Esophagus muscularis mucosa (tissue), 4 donors: ENCODE measurements around the gene TMEM108.

ENCODE experiments used
- EP300 ChIP-seq: sonication (generic); formaldehyde crosslinking; IDR thresholded peaks from one replicate; pipeline ENCODE4 v1.6.1; 2017; ENCODE audit warnings: antibody characterized with exemption
- POLR2A ChIP-seq: fragments of 450-650 bp; IDR thresholded peaks from one replicate; pipeline ENCODE4 v1.6.1; 2017; ENCODE audit warnings: antibody characterized with exemption, moderate library complexity, mild to moderate bottlenecking, low read depth
- POLR2AphosphoS5 ChIP-seq, 2 donors: sonication (generic); formaldehyde crosslinking; IDR thresholded peaks; one replicate each; pipeline ENCODE4 v1.6.1; 2017; ENCODE audit warnings: antibody characterized with exemption in 2 of 2
- TF ChIP-seq, protein P1 (sequence below), 3 experiments: fragments of 200-600 bp in 2 of 3; fragments of 450-650 bp in 1 of 3; sonication (generic) in 2 of 3; IDR thresholded peaks; one replicate each; pipeline ENCODE4 v1.5.1; 2017 to 2019; ENCODE audit warnings: antibody characterized with exemption in 3 of 3, mild to moderate bottlenecking in 2 of 3, moderate library complexity in 1 of 3

DNA sequence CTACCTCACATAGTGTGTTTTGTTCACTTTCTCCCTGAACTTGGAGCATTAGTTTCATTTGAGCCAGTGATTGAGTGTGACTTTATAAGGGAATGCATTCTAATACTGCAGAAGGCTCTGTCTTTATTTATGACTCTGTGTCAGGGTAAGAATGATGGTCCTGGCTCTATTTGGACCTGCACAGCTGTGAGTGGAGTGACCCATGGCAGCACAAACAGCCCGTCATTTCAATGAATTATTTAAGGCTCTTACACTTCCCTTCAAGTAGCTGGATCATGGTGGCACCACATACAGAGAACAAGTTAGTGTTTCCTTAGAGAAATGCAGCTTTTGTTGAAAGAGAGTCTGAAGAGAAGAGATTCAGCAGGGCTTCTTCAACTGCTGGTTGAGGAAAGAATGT, 16.4 kb downstream of the TMEM108 start:
- TF ChIP-seq, protein P1, sequence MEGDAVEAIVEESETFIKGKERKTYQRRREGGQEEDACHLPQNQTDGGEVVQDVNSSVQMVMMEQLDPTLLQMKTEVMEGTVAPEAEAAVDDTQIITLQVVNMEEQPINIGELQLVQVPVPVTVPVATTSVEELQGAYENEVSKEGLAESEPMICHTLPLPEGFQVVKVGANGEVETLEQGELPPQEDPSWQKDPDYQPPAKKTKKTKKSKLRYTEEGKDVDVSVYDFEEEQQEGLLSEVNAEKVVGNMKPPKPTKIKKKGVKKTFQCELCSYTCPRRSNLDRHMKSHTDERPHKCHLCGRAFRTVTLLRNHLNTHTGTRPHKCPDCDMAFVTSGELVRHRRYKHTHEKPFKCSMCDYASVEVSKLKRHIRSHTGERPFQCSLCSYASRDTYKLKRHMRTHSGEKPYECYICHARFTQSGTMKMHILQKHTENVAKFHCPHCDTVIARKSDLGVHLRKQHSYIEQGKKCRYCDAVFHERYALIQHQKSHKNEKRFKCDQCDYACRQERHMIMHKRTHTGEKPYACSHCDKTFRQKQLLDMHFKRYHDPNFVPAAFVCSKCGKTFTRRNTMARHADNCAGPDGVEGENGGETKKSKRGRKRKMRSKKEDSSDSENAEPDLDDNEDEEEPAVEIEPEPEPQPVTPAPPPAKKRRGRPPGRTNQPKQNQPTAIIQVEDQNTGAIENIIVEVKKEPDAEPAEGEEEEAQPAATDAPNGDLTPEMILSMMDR (IDR thresholded peaks at IDR 0.05) = no peak
- TF ChIP-seq POLR2AphosphoS5 (IDR thresholded peaks at IDR 0.05) (no peak), POLR2A (no peak), EP300 (no peak)
